Gastrocnemius medialis (tissue), 4 donors: ENCODE data around the gene ARRB1. TPM values are rescaled to one million over a fixed set of nuclear protein-coding genes. Genes with fewer than 3 reads are reported as not detected.

Source experiments
- ATAC-seq, 2 donors: fragments of 150-250 bp; one replicate each; pipeline ENCODE4 v1.9.1; 2016
- DNase-seq, 2 donors: peaks; one replicate each; pipeline ENCODE4 v3.0.0-alpha.2; 2019
- H3K27ac ChIP-seq, 4 donors: fragments of 200-600 bp; sonication (generic); 1 replicate in 1 of 4; 2 replicates in 3 of 4; pipeline ENCODE4 v1.5.1; 2016 to 2018; ENCODE audit warnings: mild to moderate bottlenecking in 2 of 4, moderate library complexity in 1 of 4
- H3K27me3 ChIP-seq, 3 donors: fragments of 200-600 bp; sonication (generic) in 2 of 3; 1 replicate in 1 of 3; 2 replicates in 2 of 3; pipeline versions ENCODE4 v1.5.1 to v1.6.0; 2016 to 2019; ENCODE audit warnings: mild to moderate bottlenecking in 1 of 3, moderate library complexity in 1 of 3
- H3K36me3 ChIP-seq, 2 donors: fragments of 200-600 bp; sonication (generic) in 1 of 2; one replicate each; pipeline ENCODE4 v1.5.1; 2017 to 2018
- H3K4me1 ChIP-seq, 2 donors: fragments of 200-600 bp; sonication (generic) in 1 of 2; one replicate each; pipeline ENCODE4 v1.5.1; 2016 to 2017; ENCODE audit warnings: mild to moderate bottlenecking in 2 of 2
- H3K4me3 ChIP-seq, 4 donors: fragments of 200-600 bp; sonication (generic) in 3 of 4; 1 replicate in 1 of 4; 2 replicates in 3 of 4; pipeline ENCODE4 v1.5.1; 2016 to 2019; ENCODE audit warnings: mild to moderate bottlenecking in 2 of 4
- H3K9me3 ChIP-seq, 3 donors: fragments of 200-600 bp; sonication (generic) in 2 of 3; 1 replicate in 1 of 3; 2 replicates in 2 of 3; pipeline ENCODE4 v1.5.1; 2016 to 2019
- POLR2A ChIP-seq, 2 donors: fragments of 450-650 bp; IDR thresholded peaks; one replicate each; pipeline ENCODE4 v1.6.1; 2017; ENCODE audit warnings: antibody characterized with exemption in 2 of 2, mild to moderate bottlenecking in 2 of 2, moderate library complexity in 2 of 2
- in situ Hi-C, 4 donors: fragments of 200-750 bp; cut with MboI; loops; one replicate each; pipeline versions ENCODE4 v1.15.0 to v1.8.0; 2017; ENCODE audit warnings: low sequenced_read_pairs in 4 of 4
- intact Hi-C: fragments of 100-400 bp; cut with DNase I; formaldehyde crosslinking; loops from one replicate; pipeline ENCODE4 v1.15.1; 2023; ENCODE audit warnings: low total_unique reads
- total RNA-seq, 4 donors: library from RNA; depleted of rRNA; stranded (reverse); fragments of >200 nt; gene quantifications; one replicate each; pipeline versions ENCODE4 v1.1.0 to v1.2.3, GENCODE V29; 2016
- TF ChIP-seq, protein P1 (sequence below), 5 experiments: fragments of 450-650 bp in 3 of 5; fragments of 200-600 bp in 2 of 5; sonication (generic) in 2 of 5; IDR thresholded peaks in 4 of 5; conservative IDR thresholded peaks in 1 of 5; 1 replicate in 4 of 5; 2 replicates in 1 of 5; pipeline ENCODE4 v1.5.1; 2016 to 2019; ENCODE audit warnings: antibody characterized with exemption in 5 of 5, mild to moderate bottlenecking in 3 of 5, moderate library complexity in 3 of 5

Gene ARRB1
- total RNA-seq, 4 donors from 2014 or later = 4.3 to 11.8 (median 5.4) TPM

- H3K27me3 ChIP-seq = no peaks in the 10 kb centered on the region
- peaks cover 12 to 13% of the 10 kb centered on the region in 2 donors for H3K4me1 ChIP-seq
- no peaks in the 10 kb centered on the region for H3K36me3 ChIP-seq
- in situ Hi-C loops = no loop called here
- H3K4me3 ChIP-seq = no peak overlapping the region
- ATAC-seq (no peak), DNase-seq (no peak)
- TF ChIP-seq, protein P1, sequence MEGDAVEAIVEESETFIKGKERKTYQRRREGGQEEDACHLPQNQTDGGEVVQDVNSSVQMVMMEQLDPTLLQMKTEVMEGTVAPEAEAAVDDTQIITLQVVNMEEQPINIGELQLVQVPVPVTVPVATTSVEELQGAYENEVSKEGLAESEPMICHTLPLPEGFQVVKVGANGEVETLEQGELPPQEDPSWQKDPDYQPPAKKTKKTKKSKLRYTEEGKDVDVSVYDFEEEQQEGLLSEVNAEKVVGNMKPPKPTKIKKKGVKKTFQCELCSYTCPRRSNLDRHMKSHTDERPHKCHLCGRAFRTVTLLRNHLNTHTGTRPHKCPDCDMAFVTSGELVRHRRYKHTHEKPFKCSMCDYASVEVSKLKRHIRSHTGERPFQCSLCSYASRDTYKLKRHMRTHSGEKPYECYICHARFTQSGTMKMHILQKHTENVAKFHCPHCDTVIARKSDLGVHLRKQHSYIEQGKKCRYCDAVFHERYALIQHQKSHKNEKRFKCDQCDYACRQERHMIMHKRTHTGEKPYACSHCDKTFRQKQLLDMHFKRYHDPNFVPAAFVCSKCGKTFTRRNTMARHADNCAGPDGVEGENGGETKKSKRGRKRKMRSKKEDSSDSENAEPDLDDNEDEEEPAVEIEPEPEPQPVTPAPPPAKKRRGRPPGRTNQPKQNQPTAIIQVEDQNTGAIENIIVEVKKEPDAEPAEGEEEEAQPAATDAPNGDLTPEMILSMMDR (IDR thresholded peaks at IDR 0.05 in 4 of 5, conservative IDR thresholded peaks at IDR 0.05 in 1 of 5) = no peak
- TF ChIP-seq POLR2A (IDR thresholded peaks at IDR 0.05) = no peak
- no peak overlapping the region for H3K27ac ChIP-seq
- H3K9me3 ChIP-seq = no peaks in the 10 kb centered on the region
- intact Hi-C loops = no loop called here
Measured at GRCh38 chr11:75319035-75319877, 32.2 kb downstream of the ARRB1 start.

DNA sequence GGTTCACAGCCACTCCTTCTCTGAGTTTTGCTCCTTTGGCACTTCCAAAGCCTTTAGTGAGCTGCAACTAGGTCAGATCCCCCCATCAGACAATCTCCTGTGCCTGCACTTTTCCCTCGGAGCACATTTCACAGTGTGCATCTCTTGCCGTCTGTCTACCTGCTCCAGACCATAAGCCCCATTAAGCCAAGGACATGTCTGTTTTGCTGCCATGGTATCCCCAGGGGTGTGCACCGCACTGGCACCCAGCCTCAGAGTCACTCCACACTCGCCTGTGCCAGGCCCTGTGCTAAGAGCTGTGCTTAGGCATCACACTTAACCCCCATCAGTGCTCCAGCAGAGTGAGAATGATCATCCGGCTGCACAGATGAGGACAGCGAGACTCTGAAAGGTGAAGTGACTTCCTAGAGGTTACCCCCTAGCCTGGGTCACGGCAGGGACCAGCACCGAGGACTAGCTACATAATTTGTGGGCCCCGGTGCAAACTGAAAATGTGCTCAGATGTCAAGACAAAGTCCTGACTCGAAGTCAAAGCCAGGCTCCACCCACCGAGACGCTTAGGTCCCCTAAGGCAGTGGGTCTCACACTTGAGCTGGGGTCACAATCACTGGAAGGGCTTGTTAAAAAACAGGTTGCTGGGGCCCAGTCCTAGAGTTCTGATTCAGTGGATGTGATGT lies 33.9 kb downstream of the ARRB1 start:
- Histone ChIP-seq H3K9me3 (no peaks in the 10 kb centered on the region), H3K4me1 (peaks cover 22 to 30% of the 10 kb centered on the region in 2 donors), H3K36me3 (no peaks in the 10 kb centered on the region), H3K27ac (peak overlapping the region in 1 of 4 donors; percentile 10), H3K4me3 (no peak overlapping the region), H3K27me3 (no peaks in the 10 kb centered on the region)
- TF ChIP-seq POLR2A (IDR thresholded peaks at IDR 0.05) = no peak
- TF ChIP-seq, protein P1 (IDR thresholded peaks at IDR 0.05 in 4 of 5, conservative IDR thresholded peaks at IDR 0.05 in 1 of 5) = no peak
- no peak for DNase-seq
- intact Hi-C loops (no loop called here), in situ Hi-C loops (no loop called here)
- ATAC-seq = no peak

DNA sequence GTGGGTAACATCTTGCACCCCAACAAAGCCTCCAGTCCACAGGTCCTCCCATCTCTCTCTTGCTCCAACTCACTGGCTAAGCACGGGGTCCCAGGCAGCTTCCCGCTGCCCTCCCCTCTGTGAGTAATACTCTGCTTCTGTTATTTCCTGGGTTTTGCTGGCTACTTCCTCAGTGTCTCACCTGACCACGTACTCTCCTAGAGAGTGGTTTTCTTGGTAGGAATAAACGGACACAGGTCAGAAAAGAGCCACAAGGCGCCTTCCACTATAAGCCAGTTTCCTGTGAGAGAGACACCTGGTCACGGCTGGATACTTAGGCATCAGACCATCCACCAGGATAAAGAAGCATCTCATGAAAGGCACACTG lies 36.0 kb downstream of the ARRB1 start:
- peaks cover 31 to 46% of the 10 kb centered on the region in 2 donors for H3K4me1 ChIP-seq
- H3K27me3 ChIP-seq = no peaks in the 10 kb centered on the region
- DNase-seq (no peak), ATAC-seq (no peak)
- H3K27ac ChIP-seq = peak overlapping the region in 1 of 4 donors; percentile 27
- intact Hi-C loops (no loop called here), in situ Hi-C loops (no loop called here)
- no peaks in the 10 kb centered on the region for H3K36me3 ChIP-seq
- H3K4me3 ChIP-seq = no peak overlapping the region
- TF ChIP-seq, protein P1 (IDR thresholded peaks at IDR 0.05 in 4 of 5, conservative IDR thresholded peaks at IDR 0.05 in 1 of 5) = no peak
- TF ChIP-seq POLR2A (IDR thresholded peaks at IDR 0.05) = no peak
- no peaks in the 10 kb centered on the region for H3K9me3 ChIP-seq

DNA sequence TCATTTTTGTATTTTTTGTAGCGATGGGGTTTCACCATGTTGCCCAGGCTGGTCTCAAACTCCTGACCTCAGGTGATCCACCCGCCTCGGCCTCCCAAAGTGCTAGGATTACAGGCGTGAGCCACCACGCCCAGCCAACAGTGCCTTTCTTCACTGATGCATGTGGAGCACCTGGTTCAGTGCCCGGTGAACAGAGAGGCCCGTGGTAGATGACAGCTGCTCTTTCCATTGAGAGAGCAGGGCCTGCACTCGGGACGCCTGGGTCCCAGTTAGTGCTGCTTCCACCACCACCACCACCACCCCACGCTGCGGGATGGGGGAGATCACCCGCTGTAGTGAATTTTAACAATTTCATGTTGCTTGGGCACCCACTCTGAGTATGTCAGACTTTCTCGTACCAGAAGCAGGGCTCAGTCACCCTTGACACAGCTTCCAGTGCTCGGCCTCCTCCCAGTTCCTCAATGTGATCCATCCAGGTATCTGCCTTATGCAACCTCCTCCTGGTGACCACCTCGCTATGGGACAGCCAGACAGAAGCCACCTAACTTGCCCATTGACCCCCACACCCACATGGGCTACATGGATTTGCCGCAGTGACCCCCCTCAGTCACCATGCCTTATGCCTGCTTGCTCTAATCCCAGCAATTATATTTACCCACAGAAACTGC lies 36.6 kb downstream of the ARRB1 start:
- H3K27ac ChIP-seq = peak overlapping the region in 1 of 4 donors; percentile 84
- ATAC-seq (no peak), DNase-seq (no peak)
- H3K36me3 ChIP-seq = no peaks in the 10 kb centered on the region
- H3K27me3 ChIP-seq = no peaks in the 10 kb centered on the region
- no peaks in the 10 kb centered on the region for H3K9me3 ChIP-seq
- TF ChIP-seq POLR2A (IDR thresholded peaks at IDR 0.05) = no peak
- TF ChIP-seq, protein P1 (IDR thresholded peaks at IDR 0.05 in 4 of 5, conservative IDR thresholded peaks at IDR 0.05 in 1 of 5) = no peak
- peaks cover 28 to 41% of the 10 kb centered on the region in 2 donors for H3K4me1 ChIP-seq
- intact Hi-C loops (loop anchor here (5.0 kb wide), 1 partner anchor 32 kb away; no protein-coding TSS in a partner anchor), in situ Hi-C loops (no loop called here)
- no peak overlapping the region for H3K4me3 ChIP-seq
